T-helper 2 cell treated with Interferon-gamma antibody and Interleukin-4, amounts not matched to agents 5 μg/mL and 100 μg/mL, for 36 hours (primary cell): ENCODE data around the gene NDUFA12.

Experiments used
- DNase-seq: peaks from one replicate; pipeline ENCODE4 v3.0.0; 2021; ENCODE audit warnings: low spot score
- H3K27ac Mint-ChIP-seq: one replicate; pipeline ENCODE4 v1.8.0; 2021; ENCODE audit warnings: mild to moderate bottlenecking, mixed read lengths
- H3K27me3 Mint-ChIP-seq: one replicate; pipeline ENCODE4 v1.8.0; 2021; ENCODE audit warnings: low read depth, mixed read lengths
- H3K36me3 Mint-ChIP-seq: one replicate; pipeline ENCODE4 v1.8.0; 2021; ENCODE audit warnings: low read depth, mixed read lengths
- H3K4me1 Mint-ChIP-seq: one replicate; pipeline ENCODE4 v1.8.0; 2021; ENCODE audit warnings: low read depth, mixed read lengths
- H3K4me3 Mint-ChIP-seq: one replicate; pipeline ENCODE4 v1.8.0; 2022; ENCODE audit warnings: mild to moderate bottlenecking, moderate library complexity, mixed read lengths
- H3K9me3 Mint-ChIP-seq: one replicate; pipeline ENCODE4 v1.8.0; 2021; ENCODE audit warnings: mixed read lengths

Gene NDUFA12

DNA sequence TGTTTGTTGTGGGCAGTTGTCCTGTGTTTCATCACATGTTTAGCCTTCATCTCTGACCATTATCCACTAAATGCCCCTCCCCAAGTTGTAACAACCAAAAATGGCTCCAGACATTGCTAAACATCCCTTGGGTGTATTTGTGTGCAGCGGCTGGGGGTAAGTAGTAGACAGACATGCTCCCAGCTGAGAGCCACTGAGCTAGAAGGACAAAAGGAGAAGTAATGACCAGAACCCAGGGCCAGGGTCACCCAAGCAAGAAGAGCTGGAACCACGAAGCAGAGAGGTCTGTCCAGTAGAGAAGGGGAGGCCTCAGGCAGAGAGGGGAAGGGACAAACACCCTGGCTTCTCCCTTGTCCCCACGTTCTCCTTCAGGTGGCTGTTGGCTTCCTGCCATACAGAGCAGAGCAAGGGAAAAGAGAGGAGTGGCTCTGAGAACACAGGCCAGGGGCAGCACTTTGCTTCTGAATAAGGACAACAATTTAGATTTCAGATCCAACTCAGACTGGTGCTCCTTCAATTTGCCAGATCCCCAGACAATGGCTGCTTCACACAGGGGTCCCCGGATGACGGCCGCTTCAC, 55.2 kb downstream of the NDUFA12 start:
- peaks cover 22% of the 10 kb centered on the region for H3K9me3 Mint-ChIP-seq
- peaks cover 10% of the 10 kb centered on the region for H3K4me1 Mint-ChIP-seq
- H3K27me3 Mint-ChIP-seq, result peaks cover 21% of the 10 kb centered on the region
- no peak for DNase-seq
- no peak overlapping the region for H3K27ac Mint-ChIP-seq
- H3K4me3 Mint-ChIP-seq, result no peak overlapping the region
- H3K36me3 Mint-ChIP-seq, result peaks cover 10% of the 10 kb centered on the region

DNA sequence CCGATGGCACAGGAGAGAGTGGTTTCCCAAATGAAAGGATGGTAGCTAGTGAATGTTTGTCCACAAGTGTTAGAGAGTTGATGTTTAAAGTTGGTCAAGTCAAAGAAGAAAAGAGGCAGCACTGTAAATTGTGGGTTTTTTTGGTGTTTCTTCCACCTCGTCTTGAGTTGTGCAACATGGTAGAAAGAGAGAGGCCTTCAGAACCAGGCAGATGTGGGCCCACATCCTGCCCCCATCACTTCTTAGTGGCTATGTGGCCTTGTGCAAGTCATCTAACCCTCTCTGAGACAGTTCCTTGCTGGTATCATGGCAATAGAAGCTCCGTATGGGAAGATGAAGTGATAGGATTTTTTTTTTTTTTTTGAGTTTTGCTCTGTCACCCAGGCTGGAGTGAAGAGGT, 60.8 kb downstream of the NDUFA12 start:
- peaks cover 31% of the 10 kb centered on the region for H3K4me1 Mint-ChIP-seq
- peak; percentile 9 for DNase-seq
- peak overlapping the region; percentile 25 for H3K4me3 Mint-ChIP-seq
- H3K27me3 Mint-ChIP-seq, result peaks cover 7% of the 10 kb centered on the region
- peak overlapping the region; percentile 1 for H3K27ac Mint-ChIP-seq
- H3K9me3 Mint-ChIP-seq, result peaks cover 23% of the 10 kb centered on the region
- peaks cover 17% of the 10 kb centered on the region for H3K36me3 Mint-ChIP-seq

DNA sequence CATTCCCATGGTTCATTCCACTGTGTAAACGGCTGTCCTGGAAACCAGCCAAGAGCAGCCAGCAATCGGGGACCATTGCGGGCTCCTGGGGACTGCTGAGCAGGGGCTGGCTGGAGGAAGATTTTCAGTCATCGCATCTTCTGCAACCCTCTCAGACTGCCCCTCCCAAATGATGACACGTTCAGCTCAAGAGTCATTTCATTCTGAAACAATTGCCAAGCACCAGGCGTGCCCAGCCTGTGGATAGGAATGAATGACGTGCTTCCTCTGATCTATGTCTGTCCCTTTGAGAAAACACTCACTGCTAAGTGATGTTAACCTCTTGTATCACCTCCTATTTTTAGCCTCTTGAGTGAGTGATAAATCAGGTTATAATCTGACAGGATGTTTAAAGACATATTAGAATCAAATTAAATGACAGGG, 62.0 kb downstream of the NDUFA12 start:
- H3K36me3 Mint-ChIP-seq, result peaks cover 17% of the 10 kb centered on the region
- peak; percentile 58 for DNase-seq
- H3K4me3 Mint-ChIP-seq, result peak overlapping the region; percentile 35
- peaks cover 4% of the 10 kb centered on the region for H3K27me3 Mint-ChIP-seq
- peaks cover 23% of the 10 kb centered on the region for H3K9me3 Mint-ChIP-seq
- H3K27ac Mint-ChIP-seq, result peak overlapping the region; percentile 92
- peaks cover 34% of the 10 kb centered on the region for H3K4me1 Mint-ChIP-seq

DNA sequence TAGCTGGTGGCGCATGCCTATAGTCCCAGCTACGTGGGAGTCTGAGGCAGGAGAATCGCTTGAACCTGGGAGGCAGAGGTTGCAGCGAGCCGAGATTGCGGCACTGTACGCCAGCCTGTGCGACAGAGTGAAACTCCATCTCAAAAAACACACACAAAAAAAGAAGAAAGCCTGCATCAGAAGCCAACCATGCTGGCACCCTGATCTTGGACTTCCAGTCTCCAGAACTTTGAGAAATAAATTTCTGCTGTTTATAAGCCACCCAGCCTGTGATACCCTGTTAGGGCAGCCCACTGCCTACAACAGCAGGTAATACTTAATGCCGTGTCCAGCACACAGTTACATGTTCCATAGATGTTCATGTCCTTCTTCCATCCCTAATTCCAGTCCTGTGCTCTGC, 62.7 kb downstream of the NDUFA12 start:
- Mint-ChIP-seq H3K4me1 (peaks cover 34% of the 10 kb centered on the region), H3K27ac (no peak overlapping the region), H3K9me3 (peaks cover 20% of the 10 kb centered on the region), H3K27me3 (peaks cover 2% of the 10 kb centered on the region), H3K4me3 (no peak overlapping the region), H3K36me3 (peaks cover 17% of the 10 kb centered on the region)
- DNase-seq, result no peak

DNA sequence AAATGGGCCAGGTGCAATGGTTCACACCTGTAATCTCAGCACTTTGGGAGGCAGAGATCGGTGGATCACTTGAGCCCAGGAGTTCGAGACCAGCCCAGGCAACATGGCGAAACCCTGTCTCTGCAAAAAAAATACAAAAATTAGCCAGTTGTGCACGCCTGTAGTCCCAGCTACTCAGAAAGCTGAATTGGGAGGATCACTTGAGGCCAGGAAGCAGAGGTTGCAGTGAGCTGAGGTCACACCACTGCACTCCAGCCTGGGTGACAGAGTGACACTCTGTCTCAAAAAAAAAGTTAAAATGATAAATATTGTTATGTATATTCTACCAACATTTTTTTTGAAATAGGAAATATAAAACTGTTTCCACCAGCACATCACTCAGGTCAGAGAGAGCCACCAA, 64.9 kb downstream of the NDUFA12 start:
- Mint-ChIP-seq H3K27ac (peak overlapping the region; percentile 26), H3K27me3 (no peaks in the 10 kb centered on the region), H3K9me3 (peaks cover 4% of the 10 kb centered on the region), H3K36me3 (peaks cover 8% of the 10 kb centered on the region), H3K4me3 (no peak overlapping the region), H3K4me1 (peaks cover 29% of the 10 kb centered on the region)
- no peak for DNase-seq

DNA sequence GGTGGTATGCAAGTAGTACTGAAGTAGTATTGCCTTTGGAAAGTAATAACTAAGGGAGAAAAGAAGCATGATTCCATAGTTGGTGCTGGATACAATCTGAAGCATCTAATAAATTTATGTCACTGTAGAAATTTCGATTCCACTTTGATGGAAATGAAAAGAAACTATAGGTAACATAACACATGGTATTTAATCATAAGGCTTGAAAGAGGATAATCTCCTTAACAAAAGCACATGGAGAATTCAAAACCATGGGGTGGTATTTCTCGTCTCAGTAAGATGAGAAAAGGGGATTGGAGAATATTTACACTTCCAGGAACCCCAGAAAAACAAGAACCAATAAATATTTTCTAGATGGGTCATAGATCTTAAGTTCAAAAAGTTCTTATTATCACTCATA, 72.7 kb downstream of the NDUFA12 start:
- no peak overlapping the region for H3K27ac Mint-ChIP-seq
- no peak overlapping the region for H3K4me3 Mint-ChIP-seq
- no peaks in the 10 kb centered on the region for H3K36me3 Mint-ChIP-seq
- no peaks in the 10 kb centered on the region for H3K9me3 Mint-ChIP-seq
- DNase-seq, result no peak
- peaks cover 5% of the 10 kb centered on the region for H3K27me3 Mint-ChIP-seq
- H3K4me1 Mint-ChIP-seq, result no peaks in the 10 kb centered on the region

DNA sequence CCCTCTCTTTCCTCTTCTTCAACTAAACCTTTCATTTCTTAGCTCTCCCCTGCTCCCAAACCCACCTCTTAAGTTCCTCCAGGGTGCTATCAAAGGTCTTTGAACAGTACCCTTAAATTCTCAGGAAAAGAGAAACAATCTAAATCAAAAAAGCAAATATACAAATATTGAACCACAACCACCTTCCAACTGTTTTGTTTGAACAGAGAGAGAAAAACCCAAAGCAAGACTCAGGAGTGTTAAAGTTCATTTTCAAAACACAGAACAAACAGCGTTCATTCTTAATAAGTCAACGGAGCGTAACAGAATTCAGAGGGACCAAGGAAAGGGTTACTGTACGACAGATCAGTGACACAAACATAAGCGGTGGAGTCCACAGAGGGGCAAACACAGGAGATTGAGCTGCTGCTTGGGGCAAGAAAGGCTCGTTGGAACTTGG, 73.3 kb downstream of the NDUFA12 start:
- H3K27me3 Mint-ChIP-seq, result peaks cover 5% of the 10 kb centered on the region
- H3K27ac Mint-ChIP-seq, result no peak overlapping the region
- H3K4me3 Mint-ChIP-seq, result no peak overlapping the region
- no peaks in the 10 kb centered on the region for H3K9me3 Mint-ChIP-seq
- no peak for DNase-seq
- no peaks in the 10 kb centered on the region for H3K36me3 Mint-ChIP-seq
- H3K4me1 Mint-ChIP-seq, result no peaks in the 10 kb centered on the region

DNA sequence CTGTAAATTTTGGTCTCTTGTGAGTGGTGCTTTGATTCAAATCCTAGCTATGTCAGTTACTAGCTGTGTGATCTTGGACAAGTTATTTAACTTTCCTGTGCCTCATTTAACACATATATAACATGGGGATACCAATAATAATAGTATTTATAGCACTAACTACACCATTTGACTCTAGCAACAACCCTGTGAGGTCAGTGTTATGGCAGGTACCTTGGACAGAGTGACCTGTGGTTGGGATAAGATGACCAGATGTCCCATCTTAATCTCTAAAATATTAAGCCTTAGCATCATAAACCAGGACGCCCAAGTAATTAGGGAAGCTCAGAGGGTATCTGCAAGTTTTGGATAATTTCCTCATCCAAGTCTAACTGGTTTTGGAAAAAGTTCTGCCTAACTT, 73.7 kb downstream of the NDUFA12 start:
- Mint-ChIP-seq H3K27ac (no peak overlapping the region), H3K4me1 (no peaks in the 10 kb centered on the region), H3K36me3 (no peaks in the 10 kb centered on the region), H3K27me3 (peaks cover 5% of the 10 kb centered on the region), H3K4me3 (no peak overlapping the region), H3K9me3 (no peaks in the 10 kb centered on the region)
- DNase-seq, result no peak

DNA sequence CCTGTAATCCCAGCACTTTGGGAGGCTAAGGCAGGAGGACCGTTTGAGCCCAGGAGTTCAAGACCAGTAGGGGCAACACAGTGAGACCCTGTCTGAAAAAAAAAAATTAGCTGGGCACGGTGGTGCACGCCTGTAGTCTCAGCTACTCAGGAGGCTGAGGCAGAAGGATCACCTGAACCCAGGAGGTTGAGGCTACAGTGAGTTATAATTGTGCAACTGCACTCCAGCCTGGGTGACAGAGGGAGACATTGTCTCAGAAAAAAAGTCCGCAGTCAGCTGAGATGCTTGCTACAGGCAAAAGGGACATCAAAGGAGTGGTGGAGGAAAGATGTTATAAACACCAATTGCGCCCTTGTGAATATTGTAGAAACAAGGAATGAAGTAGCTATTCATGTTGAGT, 77.8 kb downstream of the NDUFA12 start:
- Mint-ChIP-seq H3K9me3 (no peaks in the 10 kb centered on the region), H3K4me3 (no peak overlapping the region), H3K27me3 (peaks cover 5% of the 10 kb centered on the region), H3K36me3 (no peaks in the 10 kb centered on the region), H3K4me1 (no peaks in the 10 kb centered on the region), H3K27ac (no peak overlapping the region)
- no peak for DNase-seq

DNA sequence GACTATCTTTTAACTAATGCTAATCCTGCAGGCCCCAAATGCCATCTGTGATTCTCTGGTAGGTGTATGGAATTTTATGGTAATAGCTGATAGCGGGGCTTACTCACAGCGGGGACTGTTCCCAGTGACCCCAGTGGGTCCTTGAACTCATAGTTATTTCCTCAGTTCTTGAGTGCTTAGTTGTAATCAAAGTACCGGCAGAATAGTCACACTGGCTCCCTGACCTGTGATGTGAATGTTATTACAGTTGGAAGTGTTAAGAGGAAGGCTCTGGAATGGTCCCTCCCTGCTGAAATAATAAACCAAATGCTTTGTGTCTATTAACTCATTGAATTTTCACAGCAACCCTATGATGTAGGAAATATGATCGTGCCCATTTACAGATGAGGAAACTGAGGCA, 78.3 kb downstream of the NDUFA12 start:
- Mint-ChIP-seq H3K27ac (no peak overlapping the region), H3K36me3 (no peaks in the 10 kb centered on the region), H3K9me3 (no peaks in the 10 kb centered on the region), H3K27me3 (peaks cover 2% of the 10 kb centered on the region), H3K4me1 (no peaks in the 10 kb centered on the region), H3K4me3 (no peak overlapping the region)
- DNase-seq, result no peak

DNA sequence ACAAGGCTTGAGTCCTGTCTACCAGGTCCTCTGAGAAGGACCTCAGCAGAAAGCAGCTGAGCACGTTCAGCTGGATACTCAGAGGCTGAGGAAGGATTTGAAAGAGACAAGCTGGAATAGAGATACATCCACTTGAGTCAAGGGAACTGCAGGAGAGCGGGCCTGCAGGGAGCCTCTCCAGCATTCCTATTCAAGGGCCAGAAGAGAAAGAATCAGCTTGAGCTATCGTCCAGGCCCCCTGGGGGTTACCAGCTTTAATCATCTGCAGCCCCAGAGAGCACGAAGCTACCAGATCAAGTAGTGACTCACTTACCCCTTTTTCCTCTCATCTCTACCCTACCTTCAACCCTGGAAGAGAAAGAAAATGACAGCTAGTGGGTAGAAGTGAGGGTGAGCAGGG, 80.9 kb downstream of the NDUFA12 start:
- H3K4me3 Mint-ChIP-seq, result no peak overlapping the region
- no peak for DNase-seq
- H3K4me1 Mint-ChIP-seq, result no peaks in the 10 kb centered on the region
- no peaks in the 10 kb centered on the region for H3K27me3 Mint-ChIP-seq
- no peaks in the 10 kb centered on the region for H3K9me3 Mint-ChIP-seq
- no peaks in the 10 kb centered on the region for H3K36me3 Mint-ChIP-seq
- no peak overlapping the region for H3K27ac Mint-ChIP-seq
